Measurements from ENCODE around the gene TGM4. TPM values are rescaled to one million over a fixed set of nuclear protein-coding genes. Genes with fewer than 3 reads are reported as not detected.

TGM4 gene
- total and polyA plus RNA-seq, 9 of the 15 experiments (the other 6 are each of a cell fraction or from before 2014, with no cell fraction given), result not detected

DNA sequence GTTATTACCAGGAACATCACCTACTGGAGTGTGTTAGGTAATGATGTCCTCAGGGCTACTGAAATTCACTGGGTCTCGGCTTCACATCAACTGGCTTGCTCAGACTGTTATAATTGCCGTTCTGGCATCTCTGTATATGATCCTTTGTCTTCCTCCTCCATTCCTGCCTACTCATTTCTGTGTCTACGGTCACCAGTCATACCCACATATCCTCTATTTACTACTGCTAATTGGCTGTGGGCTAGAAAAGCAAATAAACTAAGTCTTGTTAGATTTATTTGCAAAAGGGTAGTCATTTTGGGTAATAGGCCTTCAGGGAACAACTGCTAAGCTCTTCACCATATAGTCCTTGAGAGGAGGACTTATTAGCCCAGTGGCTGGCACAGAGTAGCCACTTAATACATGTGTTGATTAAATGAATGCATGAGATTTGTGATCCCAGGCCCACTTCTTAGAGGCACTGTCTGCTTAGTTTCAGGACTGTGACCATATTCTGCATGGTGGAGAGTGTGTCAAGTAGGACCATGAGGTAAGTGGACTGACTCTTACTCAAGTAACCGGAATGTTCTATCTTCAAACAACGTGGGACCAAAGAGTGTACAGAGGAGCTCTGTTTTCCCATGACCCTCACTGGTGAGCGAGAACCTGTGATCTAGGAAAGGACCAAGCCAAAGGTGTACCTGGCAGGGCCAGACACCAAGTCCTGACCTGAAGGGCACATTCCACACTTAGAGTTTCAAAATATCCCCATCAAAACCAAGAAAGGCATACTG lies 88.4 kb downstream of the TGM4 start:
- no peak overlapping the region for H3K4me2 ChIP-seq (ENCODE audit: insufficient read depth, low read length)
- H3K79me2 ChIP-seq (ENCODE audit: control insufficient read depth, insufficient read depth, low read length), result peaks cover 73% of the 10 kb centered on the region
- H3K9me3 ChIP-seq (replicated peaks; ENCODE audit: control insufficient read depth, insufficient read depth, low read depth, low read length), result no peaks in the 10 kb centered on the region
- no peak overlapping the region for H3K9ac ChIP-seq (ENCODE audit: insufficient read depth in 1 of 2, low read depth in 2 of 2, low read length in 2 of 2)
- DNase-seq (ENCODE audit: extremely low read depth in 1 of 4, low spot score in 3 of 4) (no peak), ATAC-seq (no peak), FAIRE-seq (no peak)
- BruUV-seq (replicated peaks), result no TSS peak
- H3K27me3 ChIP-seq (ENCODE audit: control insufficient read depth in 2 of 2, insufficient read depth in 2 of 2, low read length in 2 of 2), result no peaks in the 10 kb centered on the region
- peaks cover 18% of the 10 kb centered on the region; the same call in 2 of the 3 replicates for H3K36me3 ChIP-seq (ENCODE audit: control insufficient read depth, insufficient read depth, low read length)
- H4K20me1 ChIP-seq (replicated peaks; ENCODE audit: control insufficient read depth, insufficient read depth, low read length), result peaks cover 14% of the 10 kb centered on the region; the same call in 1 of the 2 replicates
- 90% methylated on average over 6 of the region's 6 CpGs for WGBS (ENCODE audit: insufficient coverage, low coverage, missing lambda C conversion rate)
- H3K4me3 ChIP-seq, result no peak overlapping the region
- no peaks in the 10 kb centered on the region for H3K9me1 ChIP-seq (ENCODE audit: control insufficient read depth, insufficient read depth, low read length)
- H2AFZ ChIP-seq (ENCODE audit: low read depth, low read length), result no peak overlapping the region
- TF ChIP-seq ZNF282 (CRISPR knock-in tag; IDR thresholded peaks at IDR 0.05), result no peak
- TF ChIP-seq THRAP3 (IDR thresholded peaks at IDR 0.05; ENCODE audit: borderline replicate concordance), result no peak
- no peak for TF ChIP-seq E2F5 (CRISPR knock-in tag; IDR thresholded peaks at IDR 0.05)
- TF ChIP-seq PPARD (CRISPR knock-in tag; IDR thresholded peaks at IDR 0.05), result no peak
- TF ChIP-seq MCM5 (IDR thresholded peaks at IDR 0.05; ENCODE audit: low read depth), result no peak
- TF ChIP-seq, protein P1, sequence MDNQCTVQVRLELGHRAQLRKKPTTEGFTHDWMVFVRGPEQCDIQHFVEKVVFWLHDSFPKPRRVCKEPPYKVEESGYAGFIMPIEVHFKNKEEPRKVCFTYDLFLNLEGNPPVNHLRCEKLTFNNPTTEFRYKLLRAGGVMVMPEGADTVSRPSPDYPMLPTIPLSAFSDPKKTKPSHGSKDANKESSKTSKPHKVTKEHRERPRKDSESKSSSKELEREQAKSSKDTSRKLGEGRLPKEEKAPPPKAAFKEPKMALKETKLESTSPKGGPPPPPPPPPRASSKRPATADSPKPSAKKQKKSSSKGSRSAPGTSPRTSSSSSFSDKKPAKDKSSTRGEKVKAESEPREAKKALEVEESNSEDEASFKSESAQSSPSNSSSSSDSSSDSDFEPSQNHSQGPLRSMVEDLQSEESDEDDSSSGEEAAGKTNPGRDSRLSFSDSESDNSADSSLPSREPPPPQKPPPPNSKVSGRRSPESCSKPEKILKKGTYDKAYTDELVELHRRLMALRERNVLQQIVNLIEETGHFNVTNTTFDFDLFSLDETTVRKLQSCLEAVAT (IDR thresholded peaks at IDR 0.05), result no peak
- TF ChIP-seq ZNF174 (CRISPR knock-in tag; IDR thresholded peaks at IDR 0.05), result no peak
- no peak for TF ChIP-seq ZNF124 (CRISPR knock-in tag; IDR thresholded peaks at IDR 0.05)
- no peak for TF ChIP-seq SRSF1 (IDR thresholded peaks at IDR 0.05; ENCODE audit: low read depth, low read length)
- TF ChIP-seq, protein P2, sequence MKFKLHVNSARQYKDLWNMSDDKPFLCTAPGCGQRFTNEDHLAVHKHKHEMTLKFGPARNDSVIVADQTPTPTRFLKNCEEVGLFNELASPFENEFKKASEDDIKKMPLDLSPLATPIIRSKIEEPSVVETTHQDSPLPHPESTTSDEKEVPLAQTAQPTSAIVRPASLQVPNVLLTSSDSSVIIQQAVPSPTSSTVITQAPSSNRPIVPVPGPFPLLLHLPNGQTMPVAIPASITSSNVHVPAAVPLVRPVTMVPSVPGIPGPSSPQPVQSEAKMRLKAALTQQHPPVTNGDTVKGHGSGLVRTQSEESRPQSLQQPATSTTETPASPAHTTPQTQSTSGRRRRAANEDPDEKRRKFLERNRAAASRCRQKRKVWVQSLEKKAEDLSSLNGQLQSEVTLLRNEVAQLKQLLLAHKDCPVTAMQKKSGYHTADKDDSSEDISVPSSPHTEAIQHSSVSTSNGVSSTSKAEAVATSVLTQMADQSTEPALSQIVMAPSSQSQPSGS (CRISPR knock-in tag; IDR thresholded peaks at IDR 0.05), result no peak
- no peak for TF ChIP-seq ELK1 (CRISPR knock-in tag; IDR thresholded peaks at IDR 0.05)
- H3K27ac ChIP-seq (ENCODE audit: extremely low read depth, low read depth, low read length), result no peak overlapping the region
- in situ Hi-C loops (cut with MboI), result no loop called here
- CTCF ChIA-PET (ENCODE audit: low intra/inter-chr PET ratio), result no interaction called here
- POLR2A ChIA-PET, result interaction anchor here (0.6 to 1.1 kb wide), 4 partner anchors 9 to 39 kb away, joined by 3 read pairs; no protein-coding TSS in a partner anchor
- H3K4me1 ChIP-seq (replicated peaks in 1 of 2; ENCODE audit: control insufficient read depth in 2 of 2, insufficient read depth in 2 of 2, low read length in 2 of 2), result peaks cover 13 to 26% of the 10 kb centered on the region in 2 experiments
- intact Hi-C loops (cut with micrococcal nuclease), result no loop called here
